IPS-20b (cell line): ENCODE results near the gene SEMA4D.

ENCODE experiments used
- H3K27ac ChIP-seq: one replicate; pipeline ENCODE4 v1.5.1; 2013; ENCODE audit warnings: low read length
- H3K27me3 ChIP-seq: 2 replicates; pipeline ENCODE4 v1.6.1; 2013; ENCODE audit warnings: mild to moderate bottlenecking, low read length, inconsistent platforms; ENCODE audit not compliant: insufficient read depth
- H3K36me3 ChIP-seq: 2 replicates; pipeline ENCODE4 v1.6.1; 2013; ENCODE audit warnings: low read depth, mild to moderate bottlenecking, inconsistent platforms, low read length, moderate library complexity; ENCODE audit not compliant: insufficient read depth
- H3K4me1 ChIP-seq: 2 replicates; pipeline ENCODE4 v1.6.1; 2013; ENCODE audit warnings: mild to moderate bottlenecking, control low read depth, inconsistent platforms, low read length, moderate library complexity; ENCODE audit not compliant: insufficient read depth
- H3K4me3 ChIP-seq: 2 replicates; pipeline ENCODE4 v1.5.1; 2013; ENCODE audit warnings: mild to moderate bottlenecking, low read length, inconsistent platforms
- H3K9ac ChIP-seq: 2 replicates; pipeline ENCODE4 v1.6.1; 2013; ENCODE audit warnings: low read depth, mild to moderate bottlenecking, inconsistent platforms, low read length, moderate library complexity
- H3K9me3 ChIP-seq: 2 replicates; pipeline ENCODE4 v1.6.1; 2013; ENCODE audit warnings: mild to moderate bottlenecking, low read depth, low read length, inconsistent platforms; ENCODE audit not compliant: insufficient read depth

SEMA4D gene

GRCh38 chr9:89357331-89358197, 140.3 kb downstream of the SEMA4D start:
- peaks cover 100% of the 10 kb centered on the region for H3K36me3 ChIP-seq
- H3K4me3 ChIP-seq = no peak overlapping the region
- H3K9me3 ChIP-seq = no peaks in the 10 kb centered on the region
- no peaks in the 10 kb centered on the region for H3K4me1 ChIP-seq
- no peak overlapping the region for H3K9ac ChIP-seq
- H3K27ac ChIP-seq = no peak overlapping the region
- no peaks in the 10 kb centered on the region for H3K27me3 ChIP-seq

GRCh38 chr9:89356782-89357181, 141.1 kb downstream of the SEMA4D start:
- Histone ChIP-seq H3K9ac (no peak overlapping the region), H3K36me3 (peaks cover 100% of the 10 kb centered on the region), H3K9me3 (no peaks in the 10 kb centered on the region), H3K27ac (no peak overlapping the region), H3K4me1 (no peaks in the 10 kb centered on the region), H3K27me3 (no peaks in the 10 kb centered on the region), H3K4me3 (no peak overlapping the region)

- H3K27ac ChIP-seq = no peak overlapping the region
- no peak overlapping the region for H3K4me3 ChIP-seq
- H3K9ac ChIP-seq = no peak overlapping the region
- H3K4me1 ChIP-seq = no peaks in the 10 kb centered on the region
- peaks cover 100% of the 10 kb centered on the region for H3K36me3 ChIP-seq
- no peaks in the 10 kb centered on the region for H3K27me3 ChIP-seq
- no peaks in the 10 kb centered on the region for H3K9me3 ChIP-seq
These were observed 143.4 kb downstream of the SEMA4D start for GRCh38 chr9:89354471-89354870.

- Histone ChIP-seq H3K36me3 (peaks cover 100% of the 10 kb centered on the region), H3K4me3 (no peak overlapping the region), H3K9ac (no peak overlapping the region), H3K9me3 (no peaks in the 10 kb centered on the region), H3K27me3 (no peaks in the 10 kb centered on the region), H3K27ac (no peak overlapping the region), H3K4me1 (no peaks in the 10 kb centered on the region)
These were observed 143.9 kb downstream of the SEMA4D start for GRCh38 chr9:89353989-89354388.

GRCh38 chr9:89352874-89353649, 144.9 kb downstream of the SEMA4D start:
- Histone ChIP-seq H3K4me1 (no peaks in the 10 kb centered on the region), H3K36me3 (peaks cover 100% of the 10 kb centered on the region), H3K27ac (no peak overlapping the region), H3K27me3 (no peaks in the 10 kb centered on the region), H3K4me3 (no peak overlapping the region), H3K9me3 (no peaks in the 10 kb centered on the region), H3K9ac (no peak overlapping the region)

- Histone ChIP-seq H3K27me3 (no peaks in the 10 kb centered on the region), H3K36me3 (peaks cover 100% of the 10 kb centered on the region), H3K4me1 (no peaks in the 10 kb centered on the region), H3K9ac (no peak overlapping the region), H3K27ac (no peak overlapping the region), H3K9me3 (no peaks in the 10 kb centered on the region), H3K4me3 (no peak overlapping the region)
These were observed 145.5 kb downstream of the SEMA4D start for GRCh38 chr9:89352451-89352850.

GRCh38 chr9:89351584-89352300, 146.2 kb downstream of the SEMA4D start:
- Histone ChIP-seq H3K27ac (no peak overlapping the region), H3K36me3 (peaks cover 100% of the 10 kb centered on the region), H3K9ac (no peak overlapping the region), H3K9me3 (no peaks in the 10 kb centered on the region), H3K27me3 (no peaks in the 10 kb centered on the region), H3K4me1 (no peaks in the 10 kb centered on the region), H3K4me3 (no peak overlapping the region)

- H3K36me3 ChIP-seq = peaks cover 100% of the 10 kb centered on the region
These were observed 146.8 kb downstream of the SEMA4D start for GRCh38 chr9:89350988-89351557.

GRCh38 chr9:89349607-89350006, 148.3 kb downstream of the SEMA4D start:
- Histone ChIP-seq H3K27me3 (no peaks in the 10 kb centered on the region), H3K9me3 (no peaks in the 10 kb centered on the region), H3K4me3 (no peak overlapping the region), H3K4me1 (no peaks in the 10 kb centered on the region), H3K27ac (no peak overlapping the region), H3K9ac (no peak overlapping the region), H3K36me3 (peaks cover 100% of the 10 kb centered on the region)

More at GRCh38 chr9:89350988-89351557, 146.8 kb downstream of the SEMA4D start:
- Histone ChIP-seq H3K9ac (no peak overlapping the region), H3K4me3 (no peak overlapping the region), H3K27ac (no peak overlapping the region), H3K4me1 (no peaks in the 10 kb centered on the region), H3K9me3 (no peaks in the 10 kb centered on the region), H3K27me3 (no peaks in the 10 kb centered on the region)

GRCh38 chr9:89347651-89348050, 150.3 kb downstream of the SEMA4D start:
- H3K27me3 ChIP-seq = no peaks in the 10 kb centered on the region
- H3K9me3 ChIP-seq = no peaks in the 10 kb centered on the region
- peaks cover 99% of the 10 kb centered on the region for H3K36me3 ChIP-seq
- H3K4me3 ChIP-seq = no peak overlapping the region
- no peak overlapping the region for H3K9ac ChIP-seq
- H3K27ac ChIP-seq = no peak overlapping the region
- H3K4me1 ChIP-seq = no peaks in the 10 kb centered on the region

GRCh38 chr9:89346696-89347095, 151.2 kb downstream of the SEMA4D start:
- no peaks in the 10 kb centered on the region for H3K9me3 ChIP-seq
- H3K4me1 ChIP-seq = no peaks in the 10 kb centered on the region
- peaks cover 99% of the 10 kb centered on the region for H3K36me3 ChIP-seq
- H3K9ac ChIP-seq = no peak overlapping the region
- no peak overlapping the region for H3K4me3 ChIP-seq
- H3K27ac ChIP-seq = no peak overlapping the region
- no peaks in the 10 kb centered on the region for H3K27me3 ChIP-seq
